T-cell (primary cell): ENCODE data around the gene SPATA6L. TPM values are rescaled to one million over a fixed set of nuclear protein-coding genes. Genes with fewer than 3 reads are reported as not detected.
"Not testable (repeated sequence)": the region's sequence is repeated elsewhere in the genome, so short reads cannot be mapped to it uniquely, and the experiment has no call there.

Source experiments
- ATAC-seq, 4 experiments: fragments of 200-7000 bp in 3 of 4; fragments of 150-1000 bp in 1 of 4; cut with Tn5 transposase; replicated peaks in 1 of 4; 1 replicate in 3 of 4; 2 replicates in 1 of 4; pipeline ENCODE4 v1.10.0; 2021; ENCODE audit warnings: moderate library complexity in 3 of 4, mild to moderate bottlenecking in 2 of 4, moderate number of reproducible peaks in 1 of 4
- CTCF ChIA-PET, 2 donors: fragments of 300-600 bp; sonication (Branson Sonifier 250); formaldehyde crosslinking; loops; one replicate each; lab custom pipeline; 2022; ENCODE audit warnings: antibody characterized with exemption in 2 of 2; lab: Charles Lee
- POLR2A ChIA-PET, 2 donors: fragments of 300-600 bp; sonication (Branson Sonifier 250); formaldehyde crosslinking; loops; one replicate each; lab custom pipeline; 2022; ENCODE audit warnings: antibody characterized with exemption in 2 of 2; lab: Charles Lee
- DNase-seq, 35 experiments: peaks; one replicate each; pipeline versions ENCODE4 v3.0.0 to v3.0.0-alpha.2; 2013 to 2023
- H3K27ac ChIP-seq: one replicate; pipeline ENCODE4 v1.5.1; 2013; ENCODE audit warnings: low read length
- H3K27me3 ChIP-seq, 2 experiments: replicated peaks in 1 of 2; 1 replicate in 1 of 2; 2 replicates in 1 of 2; pipeline versions ENCODE4 v1.6.1 to v1.7.0; 2013; ENCODE audit warnings: low read length in 1 of 2, mixed read lengths in 1 of 2; ENCODE audit not compliant: control insufficient read depth in 2 of 2, insufficient read depth in 2 of 2; ENCODE audit errors: extremely low read depth in 1 of 2
- H3K36me3 ChIP-seq, 2 donors: 1 replicate in 1 of 2; 2 replicates in 1 of 2; pipeline versions ENCODE4 v1.6.1 to v1.7.0; 2013; ENCODE audit warnings: low read length in 1 of 2; ENCODE audit not compliant: control insufficient read depth in 2 of 2, insufficient read depth in 1 of 2; ENCODE audit errors: extremely low read depth in 1 of 2
- H3K4me1 ChIP-seq, 2 experiments: 1 replicate in 1 of 2; 2 replicates in 1 of 2; pipeline versions ENCODE4 v1.6.1 to v1.7.0; 2013; ENCODE audit warnings: low read length in 2 of 2, mixed read lengths in 1 of 2; ENCODE audit not compliant: insufficient read depth in 2 of 2, control insufficient read depth in 1 of 2; ENCODE audit errors: extremely low read depth in 1 of 2
- H3K4me3 ChIP-seq, 2 donors: 1 replicate in 1 of 2; 2 replicates in 1 of 2; pipeline versions ENCODE4 v1.5.1 to v1.7.0; 2013; ENCODE audit warnings: mild to moderate bottlenecking in 2 of 2, low read length in 1 of 2, moderate library complexity in 1 of 2; ENCODE audit not compliant: control insufficient read depth in 1 of 2; ENCODE audit errors: extremely low read depth in 1 of 2
- H3K9me3 ChIP-seq: 2 replicates; pipeline ENCODE4 v1.7.0; 2013
- H3K27ac Mint-ChIP-seq, 2 donors: one replicate each; pipeline ENCODE4 v1.8.0; 2020 to 2021; ENCODE audit warnings: mild to moderate bottlenecking in 2 of 2, mixed read lengths in 2 of 2
- H3K27me3 Mint-ChIP-seq, 2 donors: one replicate each; pipeline ENCODE4 v1.8.0; 2021 to 2022; ENCODE audit warnings: mixed read lengths in 2 of 2
- H3K36me3 Mint-ChIP-seq: one replicate; pipeline ENCODE4 v1.8.0; 2021; ENCODE audit warnings: mixed read lengths
- H3K4me1 Mint-ChIP-seq, 3 donors: one replicate each; pipeline ENCODE4 v1.8.0; 2020 to 2022; ENCODE audit warnings: mixed read lengths in 3 of 3, mild to moderate bottlenecking in 1 of 3
- H3K4me3 Mint-ChIP-seq, 3 donors: one replicate each; pipeline ENCODE4 v1.8.0; 2020 to 2022; ENCODE audit warnings: mild to moderate bottlenecking in 3 of 3, mixed read lengths in 3 of 3, moderate library complexity in 3 of 3
- H3K9me3 Mint-ChIP-seq, 3 donors: one replicate each; pipeline ENCODE4 v1.8.0; 2020 to 2022; ENCODE audit warnings: mixed read lengths in 3 of 3
- WGBS: methylation state at CpG from one replicate; pipeline ENCODE4 v1.1.5; 2013; ENCODE audit warnings: missing lambda C conversion rate; ENCODE audit not compliant: insufficient coverage; 5-methylcytosine and 5-hydroxymethylcytosine counted together
- total RNA-seq, 35 experiments: library from RNA in 6 of 35; stranded (reverse) in 6 of 35; fragments of 120-200 nt in 1 of 35; gene quantifications; one replicate each; pipeline versions ENCODE4 v1.2.1 to v1.2.4 and lab custom pipeline; 2013 to 2026

The SPATA6L gene
- total RNA-seq, 5 donors from 2014 or later (not counting 1 experiment from before 2014, with no cell fraction given) = 1.2 to 5.2 (median 2.5) TPM

GRCh38 chr9:4615251-4615650 lies 51.0 kb downstream of the SPATA6L start:
- Mint-ChIP-seq H3K36me3 (no peaks in the 10 kb centered on the region), H3K27ac (no peak overlapping the region), H3K9me3 (peaks cover 0 to 6% (median 5%) of the 10 kb centered on the region in 3 donors), H3K4me3 (no peak overlapping the region), H3K27me3 (no peaks in the 10 kb centered on the region), H3K4me1 (peaks cover 19 to 22% (median 21%) of the 10 kb centered on the region in 3 donors)
- POLR2A ChIA-PET = no interaction called here
- H3K36me3 ChIP-seq = no peaks in the 10 kb centered on the region
- CTCF ChIA-PET = interaction anchor here in 1 of 2 donors (0.6 kb wide), 1 partner anchor 374 kb away, joined by 3 read pairs; no protein-coding TSS in a partner anchor
- H3K27ac ChIP-seq = no peak overlapping the region
- H3K9me3 ChIP-seq = no peaks in the 10 kb centered on the region
- H3K4me1 ChIP-seq = peaks cover 0 to 6% of the 10 kb centered on the region in 2 experiments
- DNase-seq (no peak), ATAC-seq (no peak)
- H3K27me3 ChIP-seq = no peaks in the 10 kb centered on the region
- H3K4me3 ChIP-seq = no peak overlapping the region
- 63% methylated on average over 4 of the region's 4 CpGs for WGBS

- Histone ChIP-seq H3K4me3 (no peak overlapping the region), H3K9me3 (no peaks in the 10 kb centered on the region), H3K36me3 (no peaks in the 10 kb centered on the region), H3K27me3 (no peaks in the 10 kb centered on the region), H3K27ac (no peak overlapping the region), H3K4me1 (no peaks in the 10 kb centered on the region)
- no peak for ATAC-seq
- peaks cover 0 to 6% (median 5%) of the 10 kb centered on the region in 3 donors for H3K9me3 Mint-ChIP-seq
- no peaks in the 10 kb centered on the region for H3K36me3 Mint-ChIP-seq
- DNase-seq = no peak
- peaks cover 13 to 15% (median 14%) of the 10 kb centered on the region in 3 donors for H3K4me1 Mint-ChIP-seq
- ChIA-PET POLR2A (no interaction called here), CTCF (no interaction called here)
- H3K27ac Mint-ChIP-seq = peak overlapping the region in 1 of 2 donors; percentile 30
- no peaks in the 10 kb centered on the region for H3K27me3 Mint-ChIP-seq
- WGBS = 100% methylated on average over 1 of the region's 1 CpG
- no peak overlapping the region for H3K4me3 Mint-ChIP-seq
Observed at GRCh38 chr9:4614627-4615026, 51.7 kb downstream of the SPATA6L start.

GRCh38 chr9:4606033-4606432 lies 60.2 kb downstream of the SPATA6L start:
- H3K9me3 ChIP-seq, H3K9me3 Mint-ChIP-seq, POLR2A ChIA-PET, CTCF ChIA-PET, H3K4me3 ChIP-seq, H3K27me3 Mint-ChIP-seq, ATAC-seq, H3K36me3 ChIP-seq, H3K27me3 ChIP-seq, H3K4me3 Mint-ChIP-seq, H3K27ac ChIP-seq, H3K27ac Mint-ChIP-seq: not testable (repeated sequence)
- peaks cover 2 to 15% of the 10 kb centered on the region in 2 experiments for H3K4me1 ChIP-seq
- peak in 32 of 35 experiments; percentile 16 to 87 (median 64) for DNase-seq
- 60% methylated on average over 2 of the region's 15 CpGs for WGBS
- H3K4me1 Mint-ChIP-seq = peaks cover 23 to 31% (median 30%) of the 10 kb centered on the region in 3 donors
- peaks cover 12% of the 10 kb centered on the region for H3K36me3 Mint-ChIP-seq

- no peak overlapping the region for H3K27ac ChIP-seq
- H3K27me3 Mint-ChIP-seq = no peaks in the 10 kb centered on the region
- ATAC-seq (peak; percentile 69 to 79 (median 77)), DNase-seq (peak; percentile 9 to 81 (median 57))
- peaks cover 0 to 4% (median 3%) of the 10 kb centered on the region in 3 donors for H3K9me3 Mint-ChIP-seq
- no peak overlapping the region for H3K4me3 ChIP-seq
- no peaks in the 10 kb centered on the region for H3K36me3 ChIP-seq
- CTCF ChIA-PET = interaction anchor here (0.5 to 1.7 kb wide), 15 partner anchors 16 to 320 kb away, joined by 3 to 9 read pairs (median 3); partner anchors contain the start of genes AK3 (in 1 of the 2), CDC37L1 (in 1 of the 2) and SPATA6L (in 1 of the 2)
- H3K4me1 ChIP-seq = peaks cover 8 to 18% of the 10 kb centered on the region in 2 experiments
- peak overlapping the region in 1 of 3 donors; percentile 2 for H3K4me3 Mint-ChIP-seq
- H3K4me1 Mint-ChIP-seq = peaks cover 36 to 44% (median 44%) of the 10 kb centered on the region in 3 donors
- no peaks in the 10 kb centered on the region for H3K27me3 ChIP-seq
- peak overlapping the region; percentile 27 to 61 for H3K27ac Mint-ChIP-seq
- no peaks in the 10 kb centered on the region for H3K9me3 ChIP-seq
- peaks cover 12% of the 10 kb centered on the region for H3K36me3 Mint-ChIP-seq
- POLR2A ChIA-PET = interaction anchor here (0.5 to 0.7 kb wide), 3 partner anchors 147 to 1134 kb away, joined by 3 to 6 read pairs (median 3); no protein-coding TSS in a partner anchor
Observed at GRCh38 chr9:4604678-4605095, 61.6 kb downstream of the SPATA6L start.

GRCh38 chr9:4603830-4604229 lies 62.5 kb downstream of the SPATA6L start:
- H3K27me3 Mint-ChIP-seq = no peaks in the 10 kb centered on the region
- Histone ChIP-seq H3K4me1 (peaks cover 8 to 18% of the 10 kb centered on the region in 2 experiments), H3K9me3 (no peaks in the 10 kb centered on the region), H3K4me3 (no peak overlapping the region), H3K36me3 (no peaks in the 10 kb centered on the region), H3K27me3 (no peaks in the 10 kb centered on the region), H3K27ac (no peak overlapping the region)
- H3K4me3 Mint-ChIP-seq = no peak overlapping the region
- ATAC-seq (no peak), DNase-seq (no peak)
- peaks cover 12% of the 10 kb centered on the region for H3K36me3 Mint-ChIP-seq
- peaks cover 37 to 48% (median 44%) of the 10 kb centered on the region in 3 donors for H3K4me1 Mint-ChIP-seq
- WGBS = 89% methylated on average over 2 of the region's 5 CpGs
- peak overlapping the region in 1 of 2 donors; percentile 59 for H3K27ac Mint-ChIP-seq
- CTCF ChIA-PET = interaction anchor here (0.5 to 1.7 kb wide), 7 partner anchors 23 to 321 kb away, joined by 3 to 6 read pairs (median 3); no protein-coding TSS in a partner anchor
- H3K9me3 Mint-ChIP-seq = peaks cover 0 to 4% (median 3%) of the 10 kb centered on the region in 3 donors
- POLR2A ChIA-PET = interaction anchor here in 1 of 2 donors (0.6 kb wide), 2 partner anchors 111 to 926 kb away, joined by 3 to 5 read pairs; no protein-coding TSS in a partner anchor

- no peak overlapping the region for H3K4me3 ChIP-seq
- no peak for ATAC-seq
Observed at GRCh38 chr9:4600368-4600767, 65.9 kb downstream of the SPATA6L start.

More at GRCh38 chr9:4600368-4600767, 65.9 kb downstream of the SPATA6L start:
- Histone ChIP-seq H3K4me1 (peaks cover 20 to 33% of the 10 kb centered on the region in 2 experiments), H3K27ac (peak overlapping the region; percentile 47), H3K36me3 (no peaks in the 10 kb centered on the region), H3K27me3 (no peaks in the 10 kb centered on the region), H3K9me3 (no peaks in the 10 kb centered on the region)
- H3K27ac Mint-ChIP-seq = peak overlapping the region; percentile 87 to 90
- DNase-seq = peak in 4 of 35 experiments; percentile 7 to 51 (median 29)
- peak overlapping the region in 2 of 3 donors; percentile 22 to 46 for H3K4me3 Mint-ChIP-seq
- no CpG with 5 or more reads among the region's 1 CpG for WGBS
- ChIA-PET POLR2A (interaction anchor here in 1 of 2 donors (0.6 to 1.1 kb wide), 4 partner anchors 12 to 387 kb away, joined by 3 to 8 read pairs (median 5); no protein-coding TSS in a partner anchor), CTCF (interaction anchor here (0.6 to 1.3 kb wide), 2 partner anchors 81 to 268 kb away, joined by 4 to 5 read pairs; no protein-coding TSS in a partner anchor)
- peaks cover 64 to 73% (median 70%) of the 10 kb centered on the region in 3 donors for H3K4me1 Mint-ChIP-seq
- H3K36me3 Mint-ChIP-seq = peaks cover 12% of the 10 kb centered on the region
- H3K27me3 Mint-ChIP-seq = no peaks in the 10 kb centered on the region
- peaks cover 3 to 4% (median 3%) of the 10 kb centered on the region in 3 donors for H3K9me3 Mint-ChIP-seq
